CD4-positive, alpha-beta T cell (primary cell): Measurements from ENCODE around the gene CHGA. TPM values are rescaled to one million over a fixed set of nuclear protein-coding genes. Genes with fewer than 3 reads are reported as not detected.

ENCODE experiments used
- ATAC-seq: fragments of 200-7000 bp; cut with Tn5 transposase; one replicate; pipeline ENCODE4 v1.10.0; 2022; ENCODE audit warnings: mild to moderate bottlenecking; ENCODE audit not compliant: poor library complexity
- CTCF ChIA-PET: fragments of 350-600 bp; sonication (Branson Sonifier 250); formaldehyde crosslinking; loops from one replicate; lab custom pipeline; 2021; ENCODE audit warnings: antibody characterized with exemption, inconsistent platforms; lab: Charles Lee
- POLR2A ChIA-PET: fragments of 350-600 bp; sonication (Branson Sonifier 250); formaldehyde crosslinking; loops from one replicate; lab custom pipeline; 2021; ENCODE audit warnings: antibody characterized with exemption, inconsistent platforms; lab: Charles Lee
- DNase-seq, 14 experiments: peaks; one replicate each; pipeline ENCODE4 v3.0.0-alpha.2; 2013 to 2020; ENCODE audit warnings: mixed read lengths in 2 of 14
- H3K27ac ChIP-seq, 2 donors: one replicate each; pipeline versions ENCODE4 v1.5.1 to v1.7.0; 2013; ENCODE audit warnings: low read length in 2 of 2, low read depth in 1 of 2, mild to moderate bottlenecking in 1 of 2
- H3K27me3 ChIP-seq, 2 experiments: 1 replicate in 1 of 2; 2 replicates in 1 of 2; pipeline versions ENCODE4 v1.6.1 to v1.7.0; 2013; ENCODE audit warnings: low read length in 2 of 2, control low read depth in 1 of 2, mild to moderate bottlenecking in 1 of 2, moderate library complexity in 1 of 2; ENCODE audit not compliant: insufficient read depth in 2 of 2, control insufficient read depth in 1 of 2
- H3K36me3 ChIP-seq: one replicate; pipeline ENCODE4 v1.6.1; 2013; ENCODE audit warnings: low read length, control low read depth; ENCODE audit not compliant: insufficient read depth
- H3K4me1 ChIP-seq: one replicate; pipeline ENCODE4 v1.6.1; 2013; ENCODE audit warnings: low read length, control low read depth; ENCODE audit not compliant: insufficient read depth
- H3K4me3 ChIP-seq: one replicate; pipeline ENCODE4 v1.5.1; 2013; ENCODE audit warnings: mild to moderate bottlenecking, low read length, moderate library complexity
- H3K9me3 ChIP-seq, 2 experiments: 1 replicate in 1 of 2; 2 replicates in 1 of 2; pipeline versions ENCODE4 v1.6.1 to v1.7.0; 2013; ENCODE audit warnings: low read length in 2 of 2, mild to moderate bottlenecking in 2 of 2, control low read depth in 1 of 2, moderate library complexity in 1 of 2; ENCODE audit not compliant: control insufficient read depth in 1 of 2, insufficient read depth in 1 of 2
- H3K27ac Mint-ChIP-seq: one replicate; pipeline ENCODE4 v1.8.0; 2020; ENCODE audit warnings: mixed read lengths
- H3K27me3 Mint-ChIP-seq: one replicate; pipeline ENCODE4 v1.8.0; 2021; ENCODE audit warnings: mixed read lengths
- H3K36me3 Mint-ChIP-seq: one replicate; pipeline ENCODE4 v1.8.0; 2021; ENCODE audit warnings: low read depth, mixed read lengths
- H3K4me1 Mint-ChIP-seq: one replicate; pipeline ENCODE4 v1.8.0; 2021; ENCODE audit warnings: low read depth, mixed read lengths
- H3K4me3 Mint-ChIP-seq: one replicate; pipeline ENCODE4 v1.8.0; 2020; ENCODE audit warnings: mild to moderate bottlenecking, mixed read lengths
- H3K9me3 Mint-ChIP-seq: one replicate; pipeline ENCODE4 v1.8.0; 2020; ENCODE audit warnings: mixed read lengths
- intact Hi-C, 2 experiments: fragments of 100-400 bp; cut with DNase I in 1 of 2; cut with micrococcal nuclease in 1 of 2; formaldehyde crosslinking; loops; one replicate each; pipeline versions ENCODE4 v1.15.1 to v1.9.0; 2023 to 2025; cut with DNase I, micrococcal nuclease
- total RNA-seq, 174 experiments: library from RNA in 2 of 174; stranded (reverse) in 2 of 174; gene quantifications; one replicate each; pipeline ENCODE4 v1.2.3 and lab custom pipeline; 2021 to 2026
- TF ChIP-seq, protein P1 (sequence below): fragments of 200-600 bp; IDR thresholded peaks from one replicate; pipeline ENCODE4 v1.8.0; 2022; ENCODE audit warnings: antibody characterized with exemption, mild to moderate bottlenecking

The CHGA gene
- total RNA-seq, 2 experiments from 2014 or later: not detected

DNA sequence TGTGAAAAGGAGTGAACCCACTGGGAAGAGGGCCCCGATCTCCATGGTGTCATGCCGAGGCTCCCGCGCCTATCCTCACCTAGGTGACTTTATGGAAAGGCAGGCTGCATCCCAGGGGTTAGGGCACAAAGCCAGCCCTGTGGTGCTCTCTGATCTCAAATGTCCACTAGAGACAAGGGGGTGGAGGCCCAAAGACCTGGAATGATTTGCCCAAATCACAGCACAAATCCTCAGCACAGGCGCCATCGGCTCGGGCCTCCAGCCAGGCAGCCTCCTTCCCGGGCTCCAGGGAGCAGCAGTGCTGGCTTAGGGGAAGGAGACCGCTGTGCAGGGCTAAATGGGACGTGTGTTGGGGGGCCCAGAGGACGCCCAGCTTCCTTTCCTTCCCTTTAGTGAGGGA, 17.6 kb downstream of the CHGA start:
- no peaks in the 10 kb centered on the region for H3K27me3 ChIP-seq
- TF ChIP-seq, protein P1, sequence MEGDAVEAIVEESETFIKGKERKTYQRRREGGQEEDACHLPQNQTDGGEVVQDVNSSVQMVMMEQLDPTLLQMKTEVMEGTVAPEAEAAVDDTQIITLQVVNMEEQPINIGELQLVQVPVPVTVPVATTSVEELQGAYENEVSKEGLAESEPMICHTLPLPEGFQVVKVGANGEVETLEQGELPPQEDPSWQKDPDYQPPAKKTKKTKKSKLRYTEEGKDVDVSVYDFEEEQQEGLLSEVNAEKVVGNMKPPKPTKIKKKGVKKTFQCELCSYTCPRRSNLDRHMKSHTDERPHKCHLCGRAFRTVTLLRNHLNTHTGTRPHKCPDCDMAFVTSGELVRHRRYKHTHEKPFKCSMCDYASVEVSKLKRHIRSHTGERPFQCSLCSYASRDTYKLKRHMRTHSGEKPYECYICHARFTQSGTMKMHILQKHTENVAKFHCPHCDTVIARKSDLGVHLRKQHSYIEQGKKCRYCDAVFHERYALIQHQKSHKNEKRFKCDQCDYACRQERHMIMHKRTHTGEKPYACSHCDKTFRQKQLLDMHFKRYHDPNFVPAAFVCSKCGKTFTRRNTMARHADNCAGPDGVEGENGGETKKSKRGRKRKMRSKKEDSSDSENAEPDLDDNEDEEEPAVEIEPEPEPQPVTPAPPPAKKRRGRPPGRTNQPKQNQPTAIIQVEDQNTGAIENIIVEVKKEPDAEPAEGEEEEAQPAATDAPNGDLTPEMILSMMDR: no peak
- Mint-ChIP-seq H3K9me3 (no peaks in the 10 kb centered on the region), H3K4me1 (no peaks in the 10 kb centered on the region), H3K4me3 (no peak overlapping the region), H3K27ac (no peak overlapping the region), H3K27me3 (no peaks in the 10 kb centered on the region), H3K36me3 (peaks cover 29% of the 10 kb centered on the region)
- ATAC-seq: no peak
- intact Hi-C loops: no loop called here
- no peak overlapping the region for H3K4me3 ChIP-seq
- H3K27ac ChIP-seq: no peak overlapping the region
- H3K4me1 ChIP-seq: no peaks in the 10 kb centered on the region
- no peaks in the 10 kb centered on the region for H3K9me3 ChIP-seq
- ChIA-PET CTCF (no interaction called here), POLR2A (no interaction called here)
- peaks cover 45% of the 10 kb centered on the region for H3K36me3 ChIP-seq
- no peak for DNase-seq

DNA sequence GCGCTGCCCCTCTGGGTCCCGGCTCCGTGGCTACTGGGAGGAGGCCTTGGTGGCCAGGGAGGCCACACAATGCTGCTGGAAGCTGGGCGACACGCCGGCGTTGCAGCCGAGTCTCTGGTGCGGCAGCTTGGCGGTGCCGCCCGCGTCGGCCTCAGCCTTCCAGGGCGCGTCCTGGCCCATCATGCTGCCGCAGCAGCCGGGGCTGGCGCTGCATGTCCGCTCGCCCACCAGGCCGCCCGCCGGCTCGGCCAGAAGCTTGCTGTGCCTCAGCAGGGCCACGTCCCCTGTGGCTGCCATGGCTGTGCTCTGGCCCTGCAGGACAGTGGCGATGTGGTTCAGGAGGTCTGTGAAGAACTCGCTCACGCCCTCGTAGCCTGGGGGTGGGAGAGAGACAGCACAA, 18.6 kb downstream of the CHGA start:
- Mint-ChIP-seq H3K4me3 (no peak overlapping the region), H3K36me3 (peaks cover 33% of the 10 kb centered on the region)

DNA sequence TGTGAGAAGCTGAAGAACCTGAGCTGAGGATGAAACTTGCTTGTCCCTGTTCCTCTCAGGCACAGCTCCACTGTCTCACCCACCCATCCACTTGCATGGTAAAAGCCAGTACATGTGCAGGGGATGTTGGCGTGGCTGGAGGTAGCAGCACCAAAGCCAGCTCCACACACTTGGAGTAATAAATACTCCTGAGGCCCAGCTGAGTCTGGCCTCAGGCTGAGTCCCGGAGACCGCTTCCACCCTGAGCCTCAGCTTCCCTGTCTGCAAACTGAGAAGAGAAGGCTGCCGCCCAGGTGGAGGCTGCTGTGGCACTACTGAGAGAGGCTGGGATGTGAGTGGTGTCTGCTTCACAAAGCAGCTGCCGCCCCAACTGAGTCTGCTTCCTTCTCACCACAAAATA, 19.2 kb downstream of the CHGA start:
- H3K4me3 Mint-ChIP-seq: no peak overlapping the region
- peaks cover 47% of the 10 kb centered on the region for H3K36me3 ChIP-seq

More for the DNA sequence above, 18.6 kb downstream of the CHGA start:
- POLR2A ChIA-PET: no interaction called here
- intact Hi-C loops: no loop called here
- CTCF ChIA-PET: no interaction called here
- no peak overlapping the region for H3K27ac Mint-ChIP-seq
- no peaks in the 10 kb centered on the region for H3K27me3 Mint-ChIP-seq
- no peak overlapping the region for H3K27ac ChIP-seq
- no peaks in the 10 kb centered on the region for H3K27me3 ChIP-seq
- no peak overlapping the region for H3K4me3 ChIP-seq
- no peaks in the 10 kb centered on the region for H3K9me3 Mint-ChIP-seq
- no peaks in the 10 kb centered on the region for H3K4me1 Mint-ChIP-seq
- H3K4me1 ChIP-seq: no peaks in the 10 kb centered on the region
- ATAC-seq (no peak), DNase-seq (no peak)
- TF ChIP-seq, protein P1: no peak
- no peaks in the 10 kb centered on the region for H3K9me3 ChIP-seq
- H3K36me3 ChIP-seq: peaks cover 48% of the 10 kb centered on the region

More for the DNA sequence above, 19.2 kb downstream of the CHGA start:
- H3K9me3 Mint-ChIP-seq: no peaks in the 10 kb centered on the region
- no peaks in the 10 kb centered on the region for H3K4me1 ChIP-seq
- no peaks in the 10 kb centered on the region for H3K27me3 Mint-ChIP-seq
- DNase-seq (no peak), ATAC-seq (no peak)
- ChIA-PET CTCF (no interaction called here), POLR2A (no interaction called here)
- intact Hi-C loops: no loop called here
- TF ChIP-seq, protein P1: no peak
- H3K4me1 Mint-ChIP-seq: no peaks in the 10 kb centered on the region
- H3K27ac ChIP-seq: no peak overlapping the region
- no peaks in the 10 kb centered on the region for H3K27me3 ChIP-seq
- H3K36me3 Mint-ChIP-seq: peaks cover 29% of the 10 kb centered on the region
- no peaks in the 10 kb centered on the region for H3K9me3 ChIP-seq
- no peak overlapping the region for H3K27ac Mint-ChIP-seq
- H3K4me3 ChIP-seq: no peak overlapping the region
